HG03097 (cell line): Measurements from ENCODE around the gene CNN3.

ENCODE experiments used
- ATAC-seq: cut with Tn5 transposase; IDR thresholded peaks from one replicate; pipeline ENCODE4 v1.9.1; 2021; ENCODE audit not compliant: unreplicated experiment, low FRiP score

CNN3 gene

GRCh38 chr1:94926915-94927404 is at the start of gene CNN3:
Gene CNN3, minus strand, starts transcription at chr1:94927110. Its CDS starts 216 bp downstream, at chr1:94926894.
- ATAC-seq, result peak; percentile 89

- ATAC-seq, result no peak
These were observed 47.9 kb upstream of the CNN3 start for GRCh38 chr1:94974824-94975223.

- no peak for ATAC-seq
These were observed 47.3 kb upstream of the CNN3 start for GRCh38 chr1:94974241-94974640.

- no peak for ATAC-seq
These were observed 46.5 kb upstream of the CNN3 start for GRCh38 chr1:94973309-94973922.

- ATAC-seq, result no peak
These were observed 44.6 kb upstream of the CNN3 start for GRCh38 chr1:94971491-94971924.

GRCh38 chr1:94970783-94971182 is 43.9 kb upstream of the CNN3 start:
- ATAC-seq, result no peak

GRCh38 chr1:94969137-94969536 is 42.2 kb upstream of the CNN3 start:
- no peak for ATAC-seq

- ATAC-seq, result no peak
These were observed 39.1 kb upstream of the CNN3 start for GRCh38 chr1:94966033-94966432.

- no peak for ATAC-seq
These were observed 37.0 kb upstream of the CNN3 start for GRCh38 chr1:94963864-94964263.

- peak; percentile 95 for ATAC-seq
These were observed 35.7 kb upstream of the CNN3 start for GRCh38 chr1:94962409-94963265.

GRCh38 chr1:94961988-94962387 is 35.1 kb upstream of the CNN3 start:
- ATAC-seq, result no peak

GRCh38 chr1:94961582-94961981 is 34.7 kb upstream of the CNN3 start:
- ATAC-seq, result no peak

- no peak for ATAC-seq
These were observed 31.2 kb upstream of the CNN3 start for GRCh38 chr1:94958081-94958480.

- no peak for ATAC-seq
These were observed 29.1 kb upstream of the CNN3 start for GRCh38 chr1:94955767-94956632.

- ATAC-seq, result no peak
These were observed 27.6 kb upstream of the CNN3 start for GRCh38 chr1:94954263-94955220.

GRCh38 chr1:94953746-94954145 is 26.8 kb upstream of the CNN3 start:
- no peak for ATAC-seq

- ATAC-seq, result no peak
These were observed 26.2 kb upstream of the CNN3 start for GRCh38 chr1:94953107-94953506.

- no peak for ATAC-seq
These were observed 25.6 kb upstream of the CNN3 start for GRCh38 chr1:94952539-94952938.

- no peak for ATAC-seq
These were observed 24.7 kb upstream of the CNN3 start for GRCh38 chr1:94951509-94952208.
